Stomach smooth muscle (tissue), 2 donors: ENCODE measurements around the gene ANO8.

Source experiments
- H3K27ac ChIP-seq: one replicate; pipeline ENCODE4 v1.7.0; 2013; ENCODE audit warnings: mild to moderate bottlenecking, low read length, inconsistent platforms
- H3K27me3 ChIP-seq, 2 donors: one replicate each; pipeline ENCODE4 v1.7.0; 2013; ENCODE audit warnings: low read length in 2 of 2; ENCODE audit not compliant: insufficient read depth in 2 of 2, control insufficient read depth in 1 of 2
- H3K36me3 ChIP-seq, 2 donors: one replicate each; pipeline ENCODE4 v1.7.0; 2013; ENCODE audit warnings: low read length in 2 of 2; ENCODE audit not compliant: control insufficient read depth in 2 of 2, insufficient read depth in 2 of 2
- H3K4me1 ChIP-seq: one replicate; pipeline ENCODE4 v1.7.0; 2013; ENCODE audit warnings: low read length; ENCODE audit not compliant: control insufficient read depth, insufficient read depth
- H3K4me3 ChIP-seq, 2 donors: one replicate each; pipeline ENCODE4 v1.7.0; 2013; ENCODE audit warnings: low read length in 2 of 2
- H3K9ac ChIP-seq, 2 donors: one replicate each; pipeline ENCODE4 v1.7.0; 2013; ENCODE audit warnings: low read length in 2 of 2, mild to moderate bottlenecking in 1 of 2
- H3K9me3 ChIP-seq, 2 donors: one replicate each; pipeline ENCODE4 v1.7.0; 2013; ENCODE audit warnings: low read length in 2 of 2; ENCODE audit not compliant: control insufficient read depth in 2 of 2
- donor health status: healthy.
- donor health status: Pancreatic carcinoma.

Gene ANO8

DNA sequence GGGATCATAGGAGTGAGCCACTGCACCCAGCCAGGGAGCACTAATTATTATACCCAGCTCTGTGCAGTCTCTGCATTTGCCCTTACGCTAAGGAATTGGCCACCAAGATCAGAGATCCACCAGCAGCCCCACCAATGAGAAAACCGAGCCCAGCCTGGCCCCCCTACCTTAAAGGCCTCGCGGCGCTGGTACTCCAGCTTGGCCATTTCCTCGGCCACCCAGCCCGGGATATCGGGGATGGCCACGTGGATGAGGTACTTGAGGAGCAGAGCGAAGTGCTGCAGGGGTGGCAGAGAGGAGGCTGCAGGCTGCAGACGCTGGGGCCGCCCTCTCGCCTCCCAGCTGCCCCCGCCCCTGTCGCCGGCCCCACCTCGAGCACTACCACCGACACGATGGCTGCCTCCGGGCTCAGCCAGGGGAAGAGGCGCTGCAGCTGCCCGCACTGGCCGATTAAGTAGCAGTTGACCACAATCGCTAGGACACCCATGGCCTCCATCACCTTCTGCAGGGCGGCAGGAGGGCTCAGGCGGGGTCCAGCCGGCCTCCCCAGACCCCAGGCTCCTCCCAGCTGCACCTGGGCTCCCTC is 7.5 kb downstream of the ANO8 start:
- peak overlapping the region in 1 of 2 donors; percentile 67 for H3K4me3 ChIP-seq
- no peaks in the 10 kb centered on the region for H3K9me3 ChIP-seq
- peaks cover 29% of the 10 kb centered on the region for H3K4me1 ChIP-seq
- H3K9ac ChIP-seq: no peak overlapping the region
- H3K27ac ChIP-seq: no peak overlapping the region
- peaks cover 0 to 16% of the 10 kb centered on the region in 2 donors for H3K27me3 ChIP-seq
- peaks cover 0 to 2% of the 10 kb centered on the region in 2 donors for H3K36me3 ChIP-seq

DNA sequence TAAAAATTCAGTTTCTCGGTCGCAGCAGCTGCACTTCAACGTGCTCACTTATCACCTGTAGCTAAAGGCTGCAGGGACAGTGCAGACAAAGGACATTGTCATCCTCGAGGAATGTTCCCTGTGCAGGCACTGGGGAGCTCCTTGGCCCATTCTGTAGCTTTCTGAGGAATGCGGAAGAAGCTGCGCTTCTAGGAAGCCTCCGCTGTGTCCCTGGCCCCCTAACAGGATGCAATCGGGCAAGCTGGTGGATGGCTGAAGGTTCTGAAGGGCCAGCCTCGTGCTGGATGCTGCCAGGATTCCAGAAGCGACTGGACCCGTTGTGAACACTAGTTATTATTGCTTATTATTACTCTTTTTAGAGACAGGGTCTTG is 8.1 kb downstream of the ANO8 start:
- Histone ChIP-seq H3K4me1 (peaks cover 29% of the 10 kb centered on the region), H3K36me3 (peaks cover 0 to 4% of the 10 kb centered on the region in 2 donors), H3K9ac (no peak overlapping the region), H3K9me3 (no peaks in the 10 kb centered on the region), H3K27ac (no peak overlapping the region), H3K27me3 (peaks cover 0 to 16% of the 10 kb centered on the region in 2 donors), H3K4me3 (no peak overlapping the region)

DNA sequence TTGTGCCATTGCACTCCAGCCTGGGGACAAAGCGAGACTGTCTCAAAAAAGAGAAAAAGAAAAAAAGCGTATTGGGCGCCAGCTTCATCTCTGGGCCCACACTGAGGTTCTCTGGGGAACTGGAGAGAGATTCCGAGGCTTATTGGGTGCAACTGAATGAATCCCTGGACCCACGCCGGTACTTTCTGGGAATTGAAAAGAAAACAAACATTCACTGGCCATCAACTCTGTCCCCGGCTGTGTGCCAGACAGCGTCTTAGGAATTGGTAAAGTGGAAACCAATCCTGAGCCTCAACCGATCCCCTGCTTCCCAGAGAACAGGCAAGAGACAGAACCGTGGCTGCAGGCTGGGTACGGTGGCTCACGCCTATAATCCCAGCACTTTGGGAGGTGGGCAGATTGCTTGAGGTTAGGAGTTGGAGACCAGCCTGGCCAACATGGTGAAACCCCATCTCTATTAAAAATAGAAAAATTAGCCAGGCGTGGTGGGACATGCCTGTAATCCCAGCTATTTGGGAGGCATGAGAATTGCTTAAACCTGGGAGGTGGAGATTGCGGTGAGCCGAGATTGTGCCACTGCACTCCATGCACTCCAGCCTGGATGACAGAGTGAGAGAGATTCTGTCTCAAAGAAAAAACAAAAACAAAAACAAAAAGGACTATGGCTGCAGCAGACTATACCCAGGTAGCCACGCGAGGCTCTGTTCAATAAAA is 8.6 kb downstream of the ANO8 start:
- no peak overlapping the region for H3K27ac ChIP-seq
- peaks cover 29% of the 10 kb centered on the region for H3K4me1 ChIP-seq
- no peak overlapping the region for H3K9ac ChIP-seq
- H3K27me3 ChIP-seq: peaks cover 0 to 16% of the 10 kb centered on the region in 2 donors
- H3K36me3 ChIP-seq: peaks cover 0 to 5% of the 10 kb centered on the region in 2 donors
- H3K9me3 ChIP-seq: no peaks in the 10 kb centered on the region
- H3K4me3 ChIP-seq: no peak overlapping the region

DNA sequence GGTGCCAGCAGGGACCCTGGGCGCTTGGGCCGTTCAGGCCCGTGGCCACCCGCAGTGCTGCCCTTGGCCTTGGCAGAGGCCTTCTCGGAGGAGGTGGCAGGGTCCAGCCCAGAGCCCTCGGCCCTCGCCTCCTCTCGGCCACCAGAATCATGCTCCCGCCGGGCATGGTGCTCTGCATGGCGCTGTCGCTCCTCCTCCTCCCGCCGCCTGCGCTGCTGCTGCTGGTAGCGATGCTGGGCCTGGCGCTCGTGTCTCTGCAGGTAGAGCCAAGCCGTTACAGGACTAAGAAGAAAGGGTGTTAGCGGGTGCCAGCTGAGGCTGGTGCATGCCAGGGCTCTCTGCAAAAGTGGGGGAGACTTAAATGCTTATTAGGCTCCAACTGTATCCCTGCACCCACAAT is 9.5 kb downstream of the ANO8 start:
- Histone ChIP-seq H3K9ac (no peak overlapping the region), H3K9me3 (no peaks in the 10 kb centered on the region), H3K27me3 (peaks cover 0 to 14% of the 10 kb centered on the region in 2 donors), H3K4me1 (peaks cover 29% of the 10 kb centered on the region), H3K27ac (no peak overlapping the region), H3K4me3 (no peak overlapping the region), H3K36me3 (peaks cover 6 to 11% of the 10 kb centered on the region in 2 donors)

DNA sequence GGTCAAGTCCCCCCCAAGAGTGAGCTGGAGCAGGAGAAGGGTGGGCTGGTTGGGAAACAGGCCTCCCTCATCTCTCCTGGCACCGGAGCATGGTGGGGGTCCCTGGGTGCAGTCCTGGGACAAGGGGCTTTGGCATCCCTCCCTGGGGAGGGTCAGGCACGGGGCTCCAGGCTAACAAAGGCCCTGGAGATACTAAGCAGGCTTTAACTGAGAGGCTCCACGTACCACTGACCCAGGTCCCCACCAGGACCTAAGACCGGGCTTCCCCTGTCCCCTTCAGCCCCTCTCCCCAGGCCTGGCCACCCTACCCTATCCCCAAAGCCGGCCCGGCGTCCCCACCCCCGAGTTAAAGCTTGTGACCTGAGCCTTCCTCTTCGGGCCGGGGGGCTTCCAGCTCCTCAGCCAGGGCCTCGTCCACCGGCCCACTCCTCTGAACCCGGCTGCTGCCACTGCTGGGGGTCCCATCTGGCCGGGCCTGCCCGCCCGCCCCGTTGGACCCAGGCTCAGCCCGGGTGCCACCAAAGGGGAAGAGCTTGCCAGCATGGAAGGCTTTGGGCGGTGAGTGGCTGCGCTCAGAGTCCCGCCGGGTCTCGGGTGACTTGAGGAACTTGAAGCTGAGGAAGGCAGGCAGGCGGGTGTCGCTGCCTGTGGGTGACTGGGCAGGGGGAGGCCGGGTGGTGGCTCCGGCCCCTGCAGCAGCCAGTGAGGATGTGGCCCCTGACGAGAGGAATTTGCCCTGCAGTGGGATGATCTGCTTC is 10.1 kb downstream of the ANO8 start:
- Histone ChIP-seq H3K4me1 (peaks cover 27% of the 10 kb centered on the region), H3K9ac (no peak overlapping the region), H3K4me3 (no peak overlapping the region), H3K9me3 (no peaks in the 10 kb centered on the region), H3K36me3 (peaks cover 9 to 11% of the 10 kb centered on the region in 2 donors), H3K27me3 (peaks cover 0 to 8% of the 10 kb centered on the region in 2 donors), H3K27ac (no peak overlapping the region)

DNA sequence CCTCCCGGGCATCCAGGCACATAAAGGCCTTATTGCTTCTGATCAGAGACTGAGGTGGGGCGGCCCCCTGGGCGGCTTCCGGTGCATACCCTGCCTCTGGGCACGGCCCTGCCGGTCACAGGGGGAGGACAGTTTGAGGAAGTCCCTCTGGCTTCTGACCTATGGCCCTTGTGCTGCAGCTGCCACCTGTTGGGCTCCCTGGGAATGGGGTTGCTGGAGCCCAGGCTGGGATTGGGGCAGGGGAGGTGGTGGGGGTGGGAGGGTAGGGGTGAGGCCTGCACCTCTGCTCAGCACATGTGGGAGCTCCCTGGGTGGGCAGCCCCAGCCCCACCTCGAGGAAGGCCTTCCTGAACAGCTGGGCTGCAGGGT is 10.7 kb downstream of the ANO8 start:
- Histone ChIP-seq H3K4me3 (no peak overlapping the region), H3K27ac (no peak overlapping the region), H3K4me1 (peaks cover 21% of the 10 kb centered on the region), H3K27me3 (peaks cover 0 to 2% of the 10 kb centered on the region in 2 donors), H3K36me3 (peaks cover 9 to 12% of the 10 kb centered on the region in 2 donors), H3K9ac (no peak overlapping the region), H3K9me3 (no peaks in the 10 kb centered on the region)

DNA sequence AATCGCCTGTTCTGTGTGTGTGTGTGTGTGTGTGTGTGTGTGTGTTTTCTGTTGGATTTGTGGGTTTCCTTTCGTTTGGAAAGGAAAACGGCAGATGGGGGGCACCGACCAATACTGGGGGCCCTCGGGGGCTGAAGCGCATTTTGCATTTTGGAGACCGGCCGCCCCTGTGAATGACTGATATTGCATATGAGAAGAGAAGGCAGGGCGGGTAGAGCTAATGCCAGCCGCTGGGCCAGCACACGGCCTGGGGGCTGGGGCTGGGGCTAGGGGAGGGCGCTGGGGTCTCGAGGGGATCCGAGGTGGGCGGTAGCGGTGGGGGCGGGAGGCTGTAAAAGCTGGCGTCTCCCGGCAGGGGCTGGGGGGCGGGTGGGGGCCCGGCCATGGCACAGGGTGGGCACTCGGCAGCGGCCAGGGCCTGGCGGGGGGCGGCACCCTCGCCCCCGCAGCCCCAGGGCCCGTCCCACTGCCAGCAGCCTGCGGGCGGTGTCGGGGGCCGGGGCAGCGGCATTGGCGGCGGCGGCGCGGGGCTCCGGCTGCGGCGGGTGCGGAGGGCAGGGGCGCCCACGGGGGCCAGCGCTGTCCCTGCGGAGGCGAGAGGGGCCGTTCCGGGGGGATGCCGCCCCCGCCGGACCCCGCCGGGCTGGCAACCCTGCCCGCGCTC is 11.2 kb downstream of the ANO8 start:
- Histone ChIP-seq H3K9ac (no peak overlapping the region), H3K27ac (no peak overlapping the region), H3K27me3 (no peaks in the 10 kb centered on the region), H3K36me3 (peaks cover 9 to 13% of the 10 kb centered on the region in 2 donors), H3K4me3 (no peak overlapping the region), H3K4me1 (peaks cover 18% of the 10 kb centered on the region), H3K9me3 (no peaks in the 10 kb centered on the region)

DNA sequence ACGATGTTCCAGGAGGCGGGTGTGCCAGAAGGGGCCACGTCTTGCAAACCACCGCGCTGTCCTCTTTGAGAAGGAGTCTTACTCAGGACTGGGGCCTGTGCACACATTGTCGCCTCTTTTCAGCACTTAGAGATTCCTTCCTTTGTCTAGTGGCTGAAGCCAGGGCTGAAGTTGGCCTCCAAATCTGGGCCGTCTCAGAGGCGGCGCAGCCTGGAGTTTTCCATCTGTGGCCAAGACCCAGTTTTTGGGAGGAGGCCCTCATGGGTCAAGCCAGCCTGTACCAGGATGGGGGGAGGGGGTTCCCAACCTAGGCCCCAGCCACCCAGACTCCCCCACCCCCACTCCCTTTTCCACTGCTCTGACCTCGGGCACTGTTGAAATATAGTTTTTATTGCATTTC is 11.8 kb downstream of the ANO8 start:
- Histone ChIP-seq H3K9ac (no peak overlapping the region), H3K27me3 (no peaks in the 10 kb centered on the region), H3K36me3 (peaks cover 9 to 13% of the 10 kb centered on the region in 2 donors), H3K4me1 (peaks cover 12% of the 10 kb centered on the region), H3K4me3 (no peak overlapping the region), H3K9me3 (no peaks in the 10 kb centered on the region), H3K27ac (no peak overlapping the region)

DNA sequence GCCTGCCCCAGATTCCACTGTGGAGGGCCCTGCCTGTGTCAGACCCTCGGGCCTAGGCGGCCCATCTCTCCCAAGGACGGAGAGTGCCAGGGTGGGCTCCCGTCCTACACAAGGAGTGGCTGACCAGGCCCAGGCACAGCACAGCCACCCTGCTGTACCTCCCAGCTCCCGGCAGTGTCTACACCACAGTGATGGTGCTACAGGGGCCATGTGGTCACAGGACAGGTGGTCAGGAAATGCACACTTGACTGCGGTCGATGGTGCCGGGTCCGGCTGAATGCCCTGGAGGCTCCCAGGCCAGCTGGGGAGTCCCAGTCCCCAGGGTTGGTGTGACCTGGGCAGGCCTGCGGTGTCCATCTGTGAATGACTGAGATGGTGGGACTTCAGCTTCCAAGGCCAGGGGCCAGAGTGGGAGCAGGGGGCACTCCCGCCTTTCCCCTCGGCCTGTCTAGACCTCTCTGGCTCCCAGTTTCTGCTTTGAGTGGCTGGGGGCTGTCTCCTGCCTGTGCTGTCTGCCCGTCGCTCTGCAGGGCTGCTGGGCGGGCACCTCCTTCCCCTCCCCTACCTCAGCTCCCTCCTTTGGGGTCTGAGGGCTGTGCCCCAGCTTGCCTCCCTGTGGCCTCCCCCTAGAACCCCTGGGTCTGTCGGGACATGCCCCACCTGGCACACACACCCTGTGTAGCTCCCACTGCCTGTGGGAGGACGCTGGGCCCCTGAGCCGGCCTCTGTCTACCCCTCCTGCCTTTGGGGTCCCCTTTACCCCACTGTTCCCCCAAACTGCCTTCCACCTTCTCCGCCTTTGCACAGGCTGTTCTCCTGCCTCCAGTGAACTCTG is 12.8 kb downstream of the ANO8 start:
- Histone ChIP-seq H3K27me3 (no peaks in the 10 kb centered on the region), H3K4me1 (peaks cover 7% of the 10 kb centered on the region), H3K9ac (no peak overlapping the region), H3K36me3 (peaks cover 9 to 13% of the 10 kb centered on the region in 2 donors), H3K4me3 (no peak overlapping the region), H3K27ac (no peak overlapping the region), H3K9me3 (no peaks in the 10 kb centered on the region)

DNA sequence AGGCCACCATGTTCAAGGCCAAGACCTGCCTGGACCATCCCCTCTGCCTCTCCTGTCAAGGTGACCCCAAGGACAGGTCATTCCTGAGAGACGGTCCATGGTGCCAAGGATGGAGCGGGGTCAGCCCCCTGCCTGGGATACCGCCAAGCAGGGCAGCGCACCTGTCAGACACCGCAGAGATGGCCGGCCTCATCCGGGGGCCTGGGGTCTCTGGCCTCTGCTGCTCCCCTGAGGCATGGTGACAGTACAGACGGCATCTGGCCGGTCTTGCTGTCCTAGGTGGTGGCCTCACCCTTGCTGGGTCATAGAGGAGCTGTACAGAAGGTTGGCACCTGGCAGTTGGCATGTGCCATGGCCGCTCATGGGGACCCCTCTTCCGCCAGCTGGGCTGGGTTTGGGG is 14.2 kb downstream of the ANO8 start:
- H3K36me3 ChIP-seq: peaks cover 15 to 20% of the 10 kb centered on the region in 2 donors
- H3K4me1 ChIP-seq: peaks cover 7% of the 10 kb centered on the region
- no peak overlapping the region for H3K4me3 ChIP-seq
- H3K27ac ChIP-seq: no peak overlapping the region
- no peaks in the 10 kb centered on the region for H3K9me3 ChIP-seq
- no peak overlapping the region for H3K9ac ChIP-seq
- H3K27me3 ChIP-seq: no peaks in the 10 kb centered on the region
